GM18951 (cell line): ENCODE results near the gene THBS3.
"Not testable (repeated sequence)": the region's sequence is repeated elsewhere in the genome, so short reads cannot be mapped to it uniquely, and the experiment has no call there.

Experiments used
- POLR2A ChIP-seq: IDR thresholded peaks from 4 replicates; pipeline ENCODE4 v1.6.1; 2011; ENCODE audit warnings: mild to moderate bottlenecking; ENCODE audit not compliant: insufficient read length, insufficient read depth; ENCODE audit errors: extremely low read depth
- in situ Hi-C: fragments of 300-500 bp; cut with MboI; formaldehyde crosslinking; loops from one replicate; pipeline ENCODE4 v1.12.0; 2022; ENCODE audit warnings: low sequenced_read_pairs, mixed read lengths, inconsistent platforms; ENCODE audit not compliant: unreplicated experiment

THBS3 gene

DNA sequence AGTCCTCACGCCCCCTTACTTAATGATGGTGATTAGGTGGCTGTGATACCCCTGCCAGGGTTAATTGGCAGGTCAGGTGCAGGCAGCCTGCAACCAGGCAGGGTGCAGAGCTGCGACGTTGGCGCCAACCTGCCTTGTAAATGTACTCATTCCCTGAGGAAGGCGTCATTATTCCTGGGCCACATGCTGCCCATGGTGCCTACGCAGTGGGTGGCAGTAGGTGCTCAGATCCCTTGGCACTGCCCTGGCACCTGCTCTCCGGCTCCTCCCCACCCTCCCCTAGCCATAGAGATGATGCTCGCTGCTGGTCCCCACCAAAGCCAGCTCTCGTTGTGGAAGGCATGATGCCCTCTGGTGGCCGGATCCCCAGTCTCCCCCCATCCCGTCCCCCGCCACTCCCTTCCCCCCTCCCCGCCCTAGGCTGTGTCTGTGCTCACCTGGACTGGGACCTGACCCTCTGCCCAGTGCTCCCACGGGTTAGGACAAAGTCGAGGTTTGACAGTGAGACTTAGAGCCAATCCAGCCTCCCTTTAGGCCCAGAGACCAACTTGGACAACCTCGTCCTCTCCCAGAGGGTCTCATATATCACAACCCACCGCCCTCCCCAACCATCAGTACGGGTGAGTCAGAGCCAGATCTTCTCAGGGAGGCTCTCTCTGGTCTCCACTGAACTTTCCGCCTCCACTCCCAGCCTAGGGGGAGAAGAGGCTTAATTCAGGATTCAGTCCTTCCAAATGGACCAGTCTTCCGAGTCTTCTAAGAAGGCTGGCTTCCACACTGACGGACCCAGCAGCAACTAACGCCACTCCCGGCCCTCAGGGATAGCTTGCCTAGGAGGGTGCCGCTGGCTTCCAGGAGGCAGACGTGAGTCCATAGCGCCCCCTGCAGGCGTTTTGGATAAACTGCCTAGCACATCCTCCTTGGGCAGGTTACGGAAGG, 40.3 kb downstream of the THBS3 start:
- no peak for TF ChIP-seq POLR2A

DNA sequence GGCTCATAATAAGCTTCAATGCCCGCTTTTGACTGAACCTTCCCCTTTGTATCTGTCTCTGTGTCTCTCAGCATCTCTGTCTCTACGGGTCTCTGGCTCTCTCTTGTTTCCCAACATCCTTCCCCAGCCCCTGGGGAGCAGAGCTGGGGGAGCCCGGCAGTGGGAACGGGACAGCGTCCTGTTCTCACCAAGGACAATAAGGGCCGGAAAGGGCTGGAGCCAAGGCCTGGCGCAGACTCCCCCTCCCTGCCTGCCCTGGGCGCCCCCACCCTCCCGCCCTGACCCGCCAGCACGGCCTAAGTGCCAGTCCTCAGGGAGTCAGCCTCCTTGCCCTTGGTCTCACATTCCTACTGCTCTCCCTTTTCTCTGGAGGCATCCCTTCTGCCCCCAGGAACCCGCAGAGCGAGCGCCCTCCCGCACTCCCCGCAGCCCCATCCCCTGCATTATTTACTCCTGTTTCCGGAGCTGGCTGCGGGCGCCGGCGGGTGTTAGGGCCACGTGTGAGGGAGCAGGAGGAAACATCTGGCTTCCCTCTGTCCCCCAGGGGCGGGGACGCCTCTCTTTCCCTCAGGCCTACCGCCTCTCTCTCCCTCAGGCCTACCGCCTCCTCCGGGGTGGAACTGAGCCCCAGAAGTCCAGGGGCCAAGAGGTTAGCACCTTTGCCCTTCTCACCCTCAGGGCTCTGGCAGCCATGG, 41.1 kb downstream of the THBS3 start:
- in situ Hi-C loops, result no loop called here
- TF ChIP-seq POLR2A, result no peak

More for the DNA sequence above, 40.3 kb downstream of the THBS3 start:
- in situ Hi-C loops, result no loop called here

DNA sequence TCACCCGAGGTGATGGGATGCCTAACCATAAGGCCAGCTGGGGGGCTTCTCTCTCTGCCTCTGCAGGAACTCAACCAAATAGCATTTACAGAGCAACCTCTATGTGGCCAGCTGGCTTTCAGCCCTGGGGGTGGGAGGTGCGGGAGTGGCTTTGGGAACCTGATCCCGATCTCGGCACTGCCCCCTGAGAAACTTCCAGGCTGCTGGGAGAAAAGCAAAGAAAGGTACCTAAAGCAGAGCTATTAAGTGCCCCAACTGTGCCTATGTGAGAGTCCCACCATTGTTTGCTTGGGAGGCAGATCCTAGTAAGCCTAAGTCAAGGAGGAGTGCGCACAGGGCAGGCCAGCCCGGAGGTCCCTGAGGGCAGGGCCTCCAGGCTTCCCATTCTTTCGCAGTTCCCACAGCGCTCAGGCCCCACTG, 41.6 kb downstream of the THBS3 start:
- in situ Hi-C loops, result no loop called here

DNA sequence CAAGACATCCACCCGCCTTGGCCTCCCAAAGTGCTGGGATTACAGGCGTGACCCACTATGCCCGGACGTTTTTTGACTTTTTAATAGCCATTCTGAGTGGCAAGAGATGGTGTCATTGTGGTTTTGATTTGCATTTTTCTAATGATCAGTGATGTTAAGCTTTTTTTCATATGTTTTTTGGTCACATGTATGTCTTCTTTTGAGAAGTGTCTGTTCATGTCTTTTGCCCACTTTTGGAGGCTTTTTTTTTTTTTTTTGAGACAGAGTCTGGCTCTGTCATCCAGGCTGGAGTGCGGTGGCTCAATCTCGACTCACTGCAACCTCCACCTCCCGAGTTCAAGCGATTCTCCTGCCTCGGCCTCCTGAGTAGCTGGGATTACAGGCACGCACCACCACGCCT, 43.1 kb downstream of the THBS3 start:
- in situ Hi-C loops, result not testable (repeated sequence)

More for the DNA sequence above, 41.6 kb downstream of the THBS3 start:
- TF ChIP-seq POLR2A, result no peak

DNA sequence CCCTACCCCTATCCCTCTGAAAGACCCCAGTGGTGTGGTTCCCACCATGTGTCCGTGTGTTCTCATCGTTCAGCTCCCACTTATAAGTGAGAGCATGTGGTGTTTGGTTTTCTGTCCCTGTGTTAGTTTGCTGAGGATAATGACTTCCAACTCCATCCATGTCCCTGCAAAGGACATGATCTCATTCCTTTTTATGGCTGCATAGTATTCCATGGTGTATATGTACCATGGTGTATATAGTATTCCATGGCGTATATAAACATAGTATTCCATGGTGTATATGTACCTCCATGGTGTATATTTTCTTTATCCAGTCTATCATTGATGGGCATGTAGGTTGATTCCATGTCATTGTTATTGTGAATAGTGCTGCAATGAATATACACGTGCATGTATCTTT, 43.9 kb downstream of the THBS3 start:
- in situ Hi-C loops, result not testable (repeated sequence)

DNA sequence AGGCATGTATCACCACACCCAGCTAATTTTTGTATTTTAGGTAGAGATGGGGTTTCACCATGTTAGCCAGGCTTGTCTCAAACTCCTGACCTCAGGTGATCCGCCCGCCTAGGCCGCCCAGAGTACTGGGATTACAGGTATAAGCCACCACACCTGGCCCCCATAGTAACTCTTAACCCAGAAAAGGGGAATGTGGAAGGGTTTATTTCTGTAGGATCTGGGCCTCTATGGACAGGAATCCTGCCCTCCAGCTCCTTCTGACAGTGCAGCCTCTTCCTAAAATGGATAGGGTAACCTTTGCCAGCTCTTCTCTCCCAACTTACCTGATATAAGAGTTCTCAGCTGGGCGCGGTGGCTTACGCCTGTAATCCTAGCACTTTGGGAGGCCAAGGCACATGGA, 45.1 kb downstream of the THBS3 start:
- in situ Hi-C loops, result not testable (repeated sequence)

DNA sequence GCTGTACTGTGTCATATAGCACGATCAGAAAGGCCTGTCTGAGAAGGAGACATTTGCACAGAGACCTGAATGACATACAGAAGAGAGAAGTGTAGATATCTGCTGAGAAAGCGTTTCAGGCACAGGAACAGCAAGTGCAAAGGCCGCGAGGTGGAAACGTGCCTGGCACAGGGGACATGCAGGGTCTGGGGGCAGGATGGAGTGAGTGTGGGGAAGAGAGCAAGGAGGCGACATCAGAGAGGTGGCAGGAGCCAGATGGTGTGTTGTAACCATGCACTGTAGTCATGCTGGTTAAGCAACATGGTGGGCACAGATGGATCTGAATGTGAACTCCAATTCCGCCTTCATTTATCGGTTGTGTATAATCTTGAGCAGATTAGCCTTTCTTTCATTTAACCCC, 47.6 kb downstream of the THBS3 start:
- no peak for TF ChIP-seq POLR2A
- in situ Hi-C loops, result no loop called here

DNA sequence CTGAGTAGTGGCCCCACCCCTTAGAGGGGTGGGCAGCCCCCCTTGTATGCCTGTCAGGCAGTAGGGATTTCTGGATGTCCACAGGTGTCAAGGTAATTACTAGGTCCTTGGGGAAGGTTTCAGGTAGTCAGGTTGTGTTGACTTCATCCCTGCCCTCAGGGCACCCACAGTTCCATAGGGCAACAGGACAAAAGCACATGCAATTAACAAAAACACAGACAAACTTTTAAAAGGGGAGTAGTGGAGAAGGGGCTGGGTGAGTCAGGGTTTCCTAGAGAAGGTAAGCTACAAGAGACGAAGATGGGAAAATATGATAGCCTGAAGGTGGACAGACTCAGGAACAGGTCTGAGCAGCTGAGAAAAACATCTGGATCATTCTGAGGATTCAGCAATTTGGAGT, 48.7 kb downstream of the THBS3 start:
- no peak for TF ChIP-seq POLR2A

DNA sequence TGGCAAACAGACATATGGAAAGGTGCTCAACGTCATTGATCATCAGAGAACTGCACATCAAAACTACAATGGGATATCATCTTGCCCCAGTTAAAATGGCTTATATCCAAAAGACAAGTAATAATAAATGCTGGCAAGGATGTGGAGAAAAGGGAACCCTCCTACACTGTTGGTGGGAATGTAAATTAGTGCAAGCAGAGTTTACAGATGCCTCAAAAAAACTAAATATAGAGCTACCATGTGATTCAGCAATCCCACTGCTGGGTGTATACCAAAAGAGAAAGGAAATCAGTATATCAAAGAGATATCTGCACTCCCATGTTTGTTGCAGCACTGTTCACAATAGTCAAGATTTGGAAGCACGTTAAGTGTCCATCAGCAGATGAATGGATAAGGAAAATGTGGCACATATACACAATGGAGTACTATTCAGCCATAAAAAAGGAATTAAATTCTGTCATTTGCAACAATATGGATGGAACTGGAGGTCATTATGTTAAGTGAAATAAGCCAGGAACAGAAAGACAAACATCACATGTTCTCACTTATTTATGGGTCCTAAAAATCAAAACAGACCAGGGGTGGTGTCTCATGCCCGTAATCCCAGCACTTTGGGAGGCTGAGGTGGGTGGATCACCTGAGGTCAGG, 51.6 kb downstream of the THBS3 start:
- in situ Hi-C loops, result not testable (repeated sequence)

More for the DNA sequence above, 48.7 kb downstream of the THBS3 start:
- in situ Hi-C loops, result no loop called here
